H9 (cell line): Measurements from ENCODE around the gene MRPS10. TPM values are rescaled to one million over a fixed set of nuclear protein-coding genes. Genes with fewer than 3 reads are reported as not detected.

Experiments
- DNase-seq: peaks from one replicate; pipeline ENCODE4 v3.0.0-alpha.2; 2017
- H2AFZ ChIP-seq: one replicate; pipeline ENCODE4 v1.6.1; 2013; ENCODE audit warnings: mild to moderate bottlenecking, low read length, control low read depth, moderate library complexity
- H2AK5ac ChIP-seq: 2 replicates; pipeline ENCODE4 v1.6.1; 2013; ENCODE audit warnings: low read length, control low read depth, mixed read lengths; ENCODE audit not compliant: insufficient read length
- H2BK120ac ChIP-seq: one replicate; pipeline ENCODE4 v1.6.1; 2013; ENCODE audit warnings: low read depth, mild to moderate bottlenecking, low read length, control low read depth, inconsistent platforms; ENCODE audit not compliant: poor library complexity, severe bottlenecking
- H2BK12ac ChIP-seq: 2 replicates; pipeline ENCODE4 v1.6.1; 2013; ENCODE audit warnings: low read length, control low read depth, mixed read lengths, low read depth; ENCODE audit not compliant: insufficient read length
- H2BK15ac ChIP-seq: 2 replicates; pipeline ENCODE4 v1.6.1; 2013; ENCODE audit warnings: low read depth, low read length, control low read depth
- H2BK20ac ChIP-seq: one replicate; pipeline ENCODE4 v1.6.1; 2013; ENCODE audit warnings: low read depth, mild to moderate bottlenecking, low read length, control low read depth, inconsistent platforms; ENCODE audit not compliant: poor library complexity, severe bottlenecking
- H2BK5ac ChIP-seq: 2 replicates; pipeline ENCODE4 v1.6.1; 2013; ENCODE audit warnings: low read length, control low read depth, mixed read lengths; ENCODE audit not compliant: insufficient read length
- H3K14ac ChIP-seq: 2 replicates; pipeline ENCODE4 v1.6.1; 2013; ENCODE audit warnings: low read length, control low read depth; ENCODE audit not compliant: insufficient read depth
- H3K18ac ChIP-seq: 2 replicates; pipeline ENCODE4 v1.6.1; 2013; ENCODE audit warnings: low read depth, mild to moderate bottlenecking, mixed read lengths, low read length, control low read depth; ENCODE audit not compliant: insufficient read length
- H3K23ac ChIP-seq: 2 replicates; pipeline ENCODE4 v1.6.1; 2013; ENCODE audit warnings: low read length, control low read depth, mixed read lengths, low read depth; ENCODE audit not compliant: insufficient read length
- H3K23me2 ChIP-seq: 2 replicates; pipeline ENCODE4 v1.6.1; 2013; ENCODE audit warnings: low read depth, mild to moderate bottlenecking, mixed read lengths, low read length, control low read depth; ENCODE audit not compliant: insufficient read length, poor library complexity, severe bottlenecking
- H3K27ac ChIP-seq: 2 replicates; pipeline ENCODE4 v1.5.1; 2013; ENCODE audit warnings: low read length, control low read depth, mixed read lengths, low read depth; ENCODE audit not compliant: insufficient read length
- H3K27me3 ChIP-seq: 2 replicates; pipeline ENCODE4 v1.6.1; 2013; ENCODE audit warnings: low read length, control low read depth, inconsistent platforms; ENCODE audit not compliant: insufficient read depth
- H3K4ac ChIP-seq: 2 replicates; pipeline ENCODE4 v1.6.1; 2013; ENCODE audit warnings: low read depth, mild to moderate bottlenecking, control low read depth, inconsistent platforms, low read length, moderate library complexity
- H3K4me1 ChIP-seq: 2 replicates; pipeline ENCODE4 v1.6.1; 2013; ENCODE audit warnings: low read length, control low read depth, inconsistent platforms; ENCODE audit not compliant: insufficient read depth
- H3K4me2 ChIP-seq: 2 replicates; pipeline ENCODE4 v1.6.1; 2013; ENCODE audit warnings: low read length, control low read depth, mixed read lengths; ENCODE audit not compliant: insufficient read length, insufficient read depth
- H3K56ac ChIP-seq: 2 replicates; pipeline ENCODE4 v1.6.1; 2013; ENCODE audit warnings: low read depth, mild to moderate bottlenecking, mixed read lengths, low read length, control low read depth; ENCODE audit not compliant: insufficient read length
- H3K79me1 ChIP-seq: 2 replicates; pipeline ENCODE4 v1.6.1; 2013; ENCODE audit warnings: low read depth, mild to moderate bottlenecking, moderate library complexity, low read length, control low read depth, inconsistent platforms; ENCODE audit not compliant: insufficient read depth, poor library complexity, severe bottlenecking
- H3K79me2 ChIP-seq: 2 replicates; pipeline ENCODE4 v1.6.1; 2013; ENCODE audit warnings: low read length, control low read depth, inconsistent platforms; ENCODE audit not compliant: insufficient read depth
- H3K9ac ChIP-seq: 2 replicates; pipeline ENCODE4 v1.6.1; 2013; ENCODE audit warnings: low read length, control low read depth, mixed read lengths; ENCODE audit not compliant: insufficient read length; ENCODE audit errors: extremely low read depth
- H3K9me3 ChIP-seq: one replicate; pipeline ENCODE4 v1.6.1; 2013; ENCODE audit warnings: low read depth, low read length, inconsistent platforms; ENCODE audit not compliant: control insufficient read depth
- H3T11ph ChIP-seq: one replicate; pipeline ENCODE4 v1.6.1; 2013; ENCODE audit warnings: mild to moderate bottlenecking, low read length, control low read depth, inconsistent platforms
- H4K20me1 ChIP-seq: one replicate; pipeline ENCODE4 v1.6.1; 2013; ENCODE audit not compliant: control insufficient read depth, insufficient read length, insufficient read depth
- H4K5ac ChIP-seq: 2 replicates; pipeline ENCODE4 v1.6.1; 2013; ENCODE audit warnings: low read depth, mild to moderate bottlenecking, mixed read lengths, low read length, control low read depth; ENCODE audit not compliant: insufficient read length
- H4K8ac ChIP-seq: replicated peaks from 2 replicates; pipeline ENCODE4 v1.6.1; 2013; ENCODE audit warnings: low read length, control low read depth, mixed read lengths, low read depth; ENCODE audit not compliant: insufficient read length
- H4K91ac ChIP-seq: 2 replicates; pipeline ENCODE4 v1.6.1; 2013; ENCODE audit warnings: low read depth, mild to moderate bottlenecking, moderate library complexity, mixed read lengths, low read length, control low read depth; ENCODE audit not compliant: insufficient read length
- H3K27ac Mint-ChIP-seq, 3 experiments: 2 replicates in 2 of 3; 3 replicates in 1 of 3; pipeline ENCODE4 v1.8.0; 2020 to 2021; ENCODE audit warnings: mixed read lengths in 3 of 3, mild to moderate bottlenecking in 1 of 3, moderate library complexity in 1 of 3
- H3K27me3 Mint-ChIP-seq: 2 replicates; pipeline ENCODE4 v1.8.0; 2021; ENCODE audit warnings: low read depth, mild to moderate bottlenecking, moderate library complexity, mixed read lengths
- H3K36me3 Mint-ChIP-seq, 3 experiments: 2 replicates in 2 of 3; 3 replicates in 1 of 3; pipeline ENCODE4 v1.8.0; 2020 to 2021; ENCODE audit warnings: low read depth in 3 of 3, mixed read lengths in 3 of 3; ENCODE audit not compliant: insufficient read depth in 1 of 3
- H3K4me1 Mint-ChIP-seq, 2 experiments: 2 replicates each; pipeline ENCODE4 v1.8.0; 2020; ENCODE audit warnings: mixed read lengths in 2 of 2
- H3K4me3 Mint-ChIP-seq, 2 experiments: 2 replicates in 1 of 2; 3 replicates in 1 of 2; pipeline ENCODE4 v1.8.0; 2020 to 2021; ENCODE audit warnings: mild to moderate bottlenecking in 2 of 2, mixed read lengths in 2 of 2, moderate library complexity in 1 of 2
- H3K9me3 Mint-ChIP-seq, 2 experiments: 2 replicates in 1 of 2; 3 replicates in 1 of 2; pipeline ENCODE4 v1.8.0; 2020; ENCODE audit warnings: mild to moderate bottlenecking in 2 of 2, mixed read lengths in 2 of 2, moderate library complexity in 1 of 2
- CTCF ChIP-seq: fragments of 200-600 bp; sonication (generic); conservative IDR thresholded peaks from 3 replicates; pipeline ENCODE4 v1.8.0; 2021; ENCODE audit warnings: antibody characterized with exemption, mild to moderate bottlenecking
- WGBS: extraction: QIAGEN DNeasy Blood & Tissue Kit; methylation state at CpG from one replicate; pipeline ENCODE4 v1.1.7; 2013; ENCODE audit warnings: missing lambda C conversion rate, low lambda C conversion rate, mixed read lengths; ENCODE audit not compliant: insufficient read length; ENCODE audit errors: extremely low coverage; 5-methylcytosine and 5-hydroxymethylcytosine counted together
- total RNA-seq: library from RNA; stranded (reverse); gene quantifications from 2 replicates; pipeline ENCODE4 v1.2.1, GENCODE V29; 2021

The MRPS10 gene
- total RNA-seq, 1 experiment from 2014 or later: 33.9 TPM

GRCh38 chr6:42260396-42260888 is 42.8 kb upstream of the MRPS10 start:
- no peak overlapping the region for H3K18ac ChIP-seq
- no peaks in the 10 kb centered on the region for H3K79me1 ChIP-seq
- H3T11ph ChIP-seq: no peak overlapping the region
- TF ChIP-seq CTCF: no peak
- no peaks in the 10 kb centered on the region for H3K9me3 Mint-ChIP-seq
- no peak overlapping the region for H2BK20ac ChIP-seq
- H3K4me2 ChIP-seq: no peak overlapping the region
- peaks cover 24 to 30% (median 29%) of the 10 kb centered on the region in 3 experiments for H3K36me3 Mint-ChIP-seq
- no peaks in the 10 kb centered on the region for H3K27me3 ChIP-seq
- H3K9me3 ChIP-seq: no peaks in the 10 kb centered on the region
- no peaks in the 10 kb centered on the region for H3K79me2 ChIP-seq
- no peak overlapping the region for H4K8ac ChIP-seq
- peak; percentile 72 for DNase-seq
- peaks cover 16% of the 10 kb centered on the region; the same call in 1 of the 2 replicates for H3K4me1 ChIP-seq
- H3K4me3 Mint-ChIP-seq: no peak overlapping the region; a peak in 1 of 5 replicates
- no peak overlapping the region for H2BK12ac ChIP-seq
- no peak overlapping the region for H3K9ac ChIP-seq
- no peaks in the 10 kb centered on the region for H3K23me2 ChIP-seq
- no peak overlapping the region for H4K5ac ChIP-seq
- no peak overlapping the region for H2AK5ac ChIP-seq
- H3K4ac ChIP-seq: no peak overlapping the region
- no peak overlapping the region for H3K27ac ChIP-seq
- H2AFZ ChIP-seq: no peak overlapping the region
- H2BK5ac ChIP-seq: no peak overlapping the region
- peak overlapping the region in 1 of 3 experiments; percentile 44; a peak in 1 of 7 replicates for H3K27ac Mint-ChIP-seq
- no peaks in the 10 kb centered on the region for H4K20me1 ChIP-seq
- no peak overlapping the region for H3K23ac ChIP-seq
- H3K4me1 Mint-ChIP-seq: peaks cover 41 to 61% of the 10 kb centered on the region in 2 experiments
- H4K91ac ChIP-seq: no peak overlapping the region
- H3K56ac ChIP-seq: no peak overlapping the region
- no CpG with 5 or more reads among the region's 7 CpGs for WGBS
- H3K14ac ChIP-seq: no peak overlapping the region
- no peak overlapping the region for H2BK15ac ChIP-seq
- H2BK120ac ChIP-seq: no peak overlapping the region
- no peaks in the 10 kb centered on the region; the same call in 1 of the 2 replicates for H3K27me3 Mint-ChIP-seq
